HL-60 (cell line): ENCODE measurements around the gene PABPN1L.

Source experiments
- DNase-seq, 2 experiments: peaks; one replicate each; pipeline ENCODE4 v3.0.0-alpha.2; 2010 to 2020; ENCODE audit warnings: low read depth in 1 of 2, low spot score in 1 of 2
- H3K27ac ChIP-seq: fragments of 250-450 bp; sonication (Bioruptor Pico); replicated peaks from 2 replicates; pipeline ENCODE4 v1.5.1; 2020; ENCODE audit warnings: mild to moderate bottlenecking, moderate library complexity
- H3K27me3 ChIP-seq: fragments of 250-450 bp; sonication (Bioruptor Pico); 2 replicates; pipeline ENCODE4 v1.5.1; 2021; ENCODE audit warnings: mild to moderate bottlenecking, moderate library complexity; ENCODE audit not compliant: insufficient read depth, poor library complexity, severe bottlenecking
- H3K4me3 ChIP-seq: replicated peaks from 2 replicates; pipeline ENCODE4 v1.5.1; 2011; ENCODE audit warnings: mild to moderate bottlenecking, control low read depth, low read length; ENCODE audit not compliant: insufficient read depth
- GABPA ChIP-seq: IDR thresholded peaks from 2 replicates; pipeline ENCODE4 v1.6.1; 2012; ENCODE audit warnings: low read depth
- POLR2AphosphoS5 ChIP-seq: IDR thresholded peaks from 2 replicates; pipeline ENCODE4 v1.6.1; 2012; ENCODE audit warnings: low read depth
- SPI1 ChIP-seq: IDR thresholded peaks from 2 replicates; pipeline ENCODE4 v1.6.1; 2012; ENCODE audit warnings: low read depth, mild to moderate bottlenecking, borderline replicate concordance
- TF ChIP-seq, protein P1 (sequence below): IDR thresholded peaks from one replicate; pipeline ENCODE4 v1.5.1; 2011; ENCODE audit warnings: low read length, control low read depth, inconsistent platforms; ENCODE audit not compliant: insufficient read depth
- TF ChIP-seq, protein P2 (sequence below): IDR thresholded peaks from 2 replicates; pipeline ENCODE4 v1.6.1; 2012; ENCODE audit warnings: low read depth; ENCODE audit not compliant: insufficient replicate concordance

The PABPN1L gene

DNA sequence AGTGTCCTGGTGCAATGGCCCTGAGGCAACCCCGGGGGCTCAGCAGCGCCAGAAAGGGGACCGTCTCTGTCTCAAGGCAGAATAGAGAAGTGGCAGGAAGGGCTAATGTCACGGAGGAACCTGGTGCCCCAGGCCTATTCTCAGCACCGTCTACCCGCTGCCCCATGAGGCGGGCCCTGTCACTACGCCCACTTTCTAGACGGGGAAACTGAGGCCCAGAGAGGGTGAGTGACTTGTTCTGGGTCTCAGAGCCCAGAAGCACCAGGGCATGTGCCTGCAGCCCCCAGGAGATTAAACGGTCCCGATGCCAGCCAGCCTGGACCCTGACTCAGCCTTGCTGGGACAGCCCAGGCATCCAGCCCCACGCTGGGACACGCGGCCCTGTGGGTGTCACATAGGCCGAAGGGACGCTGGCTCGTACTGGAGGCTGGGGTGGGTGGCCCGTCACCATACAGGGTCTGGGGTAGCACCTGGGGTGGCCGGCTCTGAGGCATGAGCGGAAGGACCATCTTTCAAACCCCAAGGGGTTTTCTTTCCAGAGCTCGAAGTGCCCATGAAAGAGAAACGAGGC lies 40.2 kb upstream of the PABPN1L start:
- Histone ChIP-seq H3K27me3 (no peaks in the 10 kb centered on the region), H3K4me3 (no peak overlapping the region), H3K27ac (no peak overlapping the region)
- no peak for DNase-seq
- TF ChIP-seq SPI1 (peak; percentile 39; the same call in 1 of the 2 replicates), GABPA (no peak)

DNA sequence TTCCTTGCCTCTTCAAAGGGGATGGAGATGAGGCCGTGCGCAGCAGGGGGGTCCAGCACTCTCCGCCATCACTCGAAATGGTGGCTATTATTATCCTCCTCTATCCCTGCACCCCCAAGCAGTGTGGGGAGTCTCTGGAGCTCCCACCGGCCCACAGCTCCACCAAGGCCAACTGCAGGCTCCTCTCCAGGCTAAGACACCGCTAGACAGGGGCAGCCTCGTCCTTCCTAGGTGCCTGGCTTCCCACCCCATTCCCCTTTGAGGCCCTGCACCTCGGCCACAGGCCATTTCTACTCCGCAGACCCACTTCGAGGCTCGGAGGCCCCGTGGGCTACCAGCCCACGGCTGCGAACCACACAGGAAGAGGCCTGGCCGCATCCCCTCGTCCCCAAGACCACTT lies 39.6 kb upstream of the PABPN1L start:
- Histone ChIP-seq H3K4me3 (no peak overlapping the region), H3K27ac (no peak overlapping the region), H3K27me3 (no peaks in the 10 kb centered on the region)
- TF ChIP-seq, protein P1, sequence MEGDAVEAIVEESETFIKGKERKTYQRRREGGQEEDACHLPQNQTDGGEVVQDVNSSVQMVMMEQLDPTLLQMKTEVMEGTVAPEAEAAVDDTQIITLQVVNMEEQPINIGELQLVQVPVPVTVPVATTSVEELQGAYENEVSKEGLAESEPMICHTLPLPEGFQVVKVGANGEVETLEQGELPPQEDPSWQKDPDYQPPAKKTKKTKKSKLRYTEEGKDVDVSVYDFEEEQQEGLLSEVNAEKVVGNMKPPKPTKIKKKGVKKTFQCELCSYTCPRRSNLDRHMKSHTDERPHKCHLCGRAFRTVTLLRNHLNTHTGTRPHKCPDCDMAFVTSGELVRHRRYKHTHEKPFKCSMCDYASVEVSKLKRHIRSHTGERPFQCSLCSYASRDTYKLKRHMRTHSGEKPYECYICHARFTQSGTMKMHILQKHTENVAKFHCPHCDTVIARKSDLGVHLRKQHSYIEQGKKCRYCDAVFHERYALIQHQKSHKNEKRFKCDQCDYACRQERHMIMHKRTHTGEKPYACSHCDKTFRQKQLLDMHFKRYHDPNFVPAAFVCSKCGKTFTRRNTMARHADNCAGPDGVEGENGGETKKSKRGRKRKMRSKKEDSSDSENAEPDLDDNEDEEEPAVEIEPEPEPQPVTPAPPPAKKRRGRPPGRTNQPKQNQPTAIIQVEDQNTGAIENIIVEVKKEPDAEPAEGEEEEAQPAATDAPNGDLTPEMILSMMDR = no peak
- TF ChIP-seq GABPA (no peak), POLR2AphosphoS5 (no peak), SPI1 (no peak)
- TF ChIP-seq, protein P2, sequence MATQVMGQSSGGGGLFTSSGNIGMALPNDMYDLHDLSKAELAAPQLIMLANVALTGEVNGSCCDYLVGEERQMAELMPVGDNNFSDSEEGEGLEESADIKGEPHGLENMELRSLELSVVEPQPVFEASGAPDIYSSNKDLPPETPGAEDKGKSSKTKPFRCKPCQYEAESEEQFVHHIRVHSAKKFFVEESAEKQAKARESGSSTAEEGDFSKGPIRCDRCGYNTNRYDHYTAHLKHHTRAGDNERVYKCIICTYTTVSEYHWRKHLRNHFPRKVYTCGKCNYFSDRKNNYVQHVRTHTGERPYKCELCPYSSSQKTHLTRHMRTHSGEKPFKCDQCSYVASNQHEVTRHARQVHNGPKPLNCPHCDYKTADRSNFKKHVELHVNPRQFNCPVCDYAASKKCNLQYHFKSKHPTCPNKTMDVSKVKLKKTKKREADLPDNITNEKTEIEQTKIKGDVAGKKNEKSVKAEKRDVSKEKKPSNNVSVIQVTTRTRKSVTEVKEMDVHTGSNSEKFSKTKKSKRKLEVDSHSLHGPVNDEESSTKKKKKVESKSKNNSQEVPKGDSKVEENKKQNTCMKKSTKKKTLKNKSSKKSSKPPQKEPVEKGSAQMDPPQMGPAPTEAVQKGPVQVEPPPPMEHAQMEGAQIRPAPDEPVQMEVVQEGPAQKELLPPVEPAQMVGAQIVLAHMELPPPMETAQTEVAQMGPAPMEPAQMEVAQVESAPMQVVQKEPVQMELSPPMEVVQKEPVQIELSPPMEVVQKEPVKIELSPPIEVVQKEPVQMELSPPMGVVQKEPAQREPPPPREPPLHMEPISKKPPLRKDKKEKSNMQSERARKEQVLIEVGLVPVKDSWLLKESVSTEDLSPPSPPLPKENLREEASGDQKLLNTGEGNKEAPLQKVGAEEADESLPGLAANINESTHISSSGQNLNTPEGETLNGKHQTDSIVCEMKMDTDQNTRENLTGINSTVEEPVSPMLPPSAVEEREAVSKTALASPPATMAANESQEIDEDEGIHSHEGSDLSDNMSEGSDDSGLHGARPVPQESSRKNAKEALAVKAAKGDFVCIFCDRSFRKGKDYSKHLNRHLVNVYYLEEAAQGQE = no peak
- no peak for DNase-seq

DNA sequence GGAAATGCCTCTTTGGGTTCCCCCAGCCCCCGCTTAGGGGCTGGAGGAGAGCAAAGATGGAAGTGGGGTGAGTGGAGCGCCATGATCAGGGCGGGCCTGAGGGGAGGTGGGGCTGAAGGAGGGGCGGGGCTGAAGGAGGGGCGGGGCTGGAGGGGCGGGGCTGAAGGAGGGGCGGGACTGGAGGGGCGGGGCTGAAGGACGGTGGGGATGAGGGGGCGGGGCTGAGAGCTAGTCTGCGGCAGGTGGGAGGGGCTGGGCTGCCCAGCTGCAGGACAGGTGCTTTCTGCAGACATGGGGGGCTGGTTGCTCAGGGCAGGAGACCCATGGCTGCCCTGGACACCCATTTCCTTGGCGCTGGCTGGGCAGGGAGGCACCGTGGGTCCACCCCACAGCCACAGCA lies 39.1 kb upstream of the PABPN1L start:
- Histone ChIP-seq H3K27me3 (no peaks in the 10 kb centered on the region), H3K4me3 (no peak overlapping the region), H3K27ac (no peak overlapping the region)
- TF ChIP-seq POLR2AphosphoS5 = no peak
- TF ChIP-seq SPI1 = no peak
- TF ChIP-seq, protein P1 = no peak
- TF ChIP-seq GABPA = no peak
- TF ChIP-seq, protein P2 = no peak
- DNase-seq = no peak

DNA sequence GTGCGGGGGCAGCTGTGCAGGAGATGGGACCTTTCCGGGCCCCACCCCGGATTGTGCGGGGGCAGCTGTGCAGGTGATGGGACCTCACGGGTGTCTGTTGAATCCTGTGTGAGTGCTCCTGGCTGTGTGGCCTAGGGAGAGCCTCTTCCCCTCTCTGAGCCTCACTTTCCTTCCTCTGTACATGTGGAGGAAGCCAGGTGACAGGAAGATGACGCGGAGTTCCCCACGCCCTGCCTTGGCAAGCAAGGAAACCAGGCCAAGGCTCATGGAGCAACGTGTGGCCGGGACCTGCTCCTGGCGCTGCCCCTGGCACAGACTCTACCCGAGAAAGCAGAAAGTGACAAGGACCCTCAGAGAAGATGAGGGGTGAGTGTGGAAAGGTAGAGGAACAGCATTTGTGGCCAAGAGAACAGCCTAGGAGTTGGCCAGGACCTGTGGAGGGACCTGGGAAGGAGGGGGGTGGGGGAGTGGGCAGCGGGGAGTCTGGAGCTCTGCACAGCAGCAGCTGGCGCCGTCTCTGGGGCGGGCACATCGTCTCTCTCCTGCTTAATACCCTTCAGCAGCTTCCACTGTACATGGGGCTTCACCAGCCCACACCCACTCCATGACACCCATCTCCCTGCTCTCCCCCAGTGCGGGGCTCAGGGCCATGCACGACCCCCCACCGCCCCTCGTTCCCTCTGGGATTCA lies 38.4 kb upstream of the PABPN1L start:
- H3K27ac ChIP-seq = no peak overlapping the region
- DNase-seq = no peak
- no peak for TF ChIP-seq POLR2AphosphoS5
- no peak for TF ChIP-seq GABPA
- TF ChIP-seq, protein P1 = no peak
- no peak for TF ChIP-seq SPI1
- TF ChIP-seq, protein P2 = no peak
- H3K27me3 ChIP-seq = no peaks in the 10 kb centered on the region
- H3K4me3 ChIP-seq = no peak overlapping the region
